HG03469 (cell line): ENCODE results near the gene ELAVL1.
A peak's percentile ranks its signal among the peaks of the same experiment; 100 is the strongest.
"Not testable (repeated sequence)": the region's sequence is repeated elsewhere in the genome, so short reads cannot be mapped to it uniquely, and the experiment has no call there.

ENCODE experiments used
- ATAC-seq: cut with Tn5 transposase; IDR thresholded peaks from one replicate; pipeline ENCODE4 v1.9.1; 2021; ENCODE audit warnings: mild to moderate bottlenecking, moderate library complexity, moderate number of reproducible peaks; ENCODE audit not compliant: unreplicated experiment

ELAVL1 gene

GRCh38 chr19:7943444-7944176, 61.8 kb downstream of the ELAVL1 start, which contains the start of gene TIMM44:
TSS of gene TIMM44 (minus strand) at chr19:7943666. CDS start at chr19:7943651, 15 bp downstream.
- peak; percentile 83 for ATAC-seq

DNA sequence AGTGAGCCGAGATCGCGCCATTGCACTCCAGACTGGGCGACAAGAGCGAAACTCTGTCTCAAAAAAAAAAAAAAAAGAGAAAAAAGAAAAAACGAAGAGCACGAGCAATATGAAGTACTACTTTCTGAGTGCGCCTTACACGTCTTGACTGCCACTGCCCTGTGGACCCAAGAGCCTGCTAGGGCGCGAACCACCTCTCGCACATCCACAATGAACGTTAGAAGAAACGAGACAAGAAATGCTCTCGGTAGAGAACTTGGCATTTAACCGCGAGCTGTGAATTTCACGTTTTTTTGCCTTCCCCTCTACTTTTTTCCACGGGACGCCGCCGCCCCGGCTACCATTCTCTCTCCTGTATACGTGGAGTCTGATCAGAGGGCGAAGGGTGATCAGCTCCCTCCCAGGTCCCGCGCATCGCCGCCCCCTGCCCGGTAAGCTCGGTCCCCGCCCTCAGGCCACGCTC, 62.4 kb downstream of the ELAVL1 start:
- no peak for ATAC-seq

DNA sequence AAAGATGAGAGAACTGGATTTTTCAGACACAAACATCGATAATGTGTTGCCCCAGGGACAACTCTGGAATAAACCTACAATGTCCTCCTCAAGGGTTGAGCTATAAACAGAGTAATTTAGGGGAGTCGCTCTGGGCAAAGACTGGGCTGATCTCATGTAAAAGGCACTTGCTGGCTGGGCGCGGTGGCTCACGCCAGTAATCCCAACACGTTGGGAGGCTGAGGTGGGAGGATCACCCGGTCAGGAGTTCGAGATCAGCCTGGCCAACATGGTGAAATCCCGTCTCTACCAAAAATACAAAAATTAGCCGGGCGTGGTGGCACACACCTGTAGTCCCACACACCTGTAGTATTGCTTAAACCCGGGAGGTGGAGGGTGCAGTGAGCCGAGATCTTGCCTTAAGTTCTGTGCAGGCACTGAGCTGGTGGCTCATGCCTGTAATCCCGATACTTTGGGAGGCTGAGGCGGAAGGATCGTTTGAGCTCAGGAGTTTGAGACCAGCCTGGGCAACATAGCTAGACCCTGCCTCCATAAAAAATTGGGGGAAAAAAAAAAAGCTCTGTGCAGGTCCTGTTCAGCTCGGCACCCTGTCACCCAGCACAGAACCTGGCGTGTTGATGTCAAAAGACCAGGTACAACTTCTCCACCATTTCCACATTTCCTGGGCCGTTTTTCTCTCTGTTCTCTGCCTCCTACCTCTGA, 63.4 kb downstream of the ELAVL1 start:
- ATAC-seq: no peak

DNA sequence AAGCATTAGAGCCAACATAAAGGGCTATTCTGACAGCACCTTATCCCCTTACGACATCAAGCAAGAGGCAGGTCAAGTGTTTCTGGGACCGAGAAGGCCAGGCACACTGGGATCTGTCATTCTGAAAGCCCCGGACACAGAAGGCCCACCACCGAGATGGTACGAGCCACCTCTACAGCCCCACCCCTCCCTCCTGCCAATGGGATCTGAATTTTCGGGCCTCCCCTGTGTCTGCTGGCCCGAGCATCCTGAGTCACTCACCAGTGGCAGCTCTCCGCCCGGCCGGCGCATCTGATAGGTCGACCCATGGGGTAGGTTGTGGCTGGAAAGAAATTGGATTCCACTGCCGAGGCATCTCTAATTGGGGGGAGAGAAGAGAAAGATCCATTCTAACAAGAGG, 64.6 kb downstream of the ELAVL1 start:
- ATAC-seq: no peak

DNA sequence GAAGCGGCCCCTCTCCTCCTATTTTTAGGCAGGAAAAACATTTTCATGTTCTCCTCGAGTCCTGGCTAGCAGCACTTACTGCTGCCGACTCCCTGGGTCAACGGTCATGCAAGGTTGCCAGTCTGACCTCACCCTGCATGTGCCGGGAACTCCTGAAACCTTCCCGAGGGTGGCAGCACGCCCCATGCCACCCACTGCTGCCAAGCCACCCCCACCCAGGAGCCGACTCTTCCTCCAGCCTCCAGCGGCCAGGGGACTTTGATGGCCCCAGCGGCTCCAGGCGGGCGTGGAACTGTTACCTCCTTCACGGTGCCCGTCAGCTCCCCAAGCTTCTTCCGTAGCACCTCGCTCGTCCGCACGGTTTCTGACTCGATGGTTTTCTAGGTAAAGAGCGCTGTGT, 70.7 kb downstream of the ELAVL1 start:
- no peak for ATAC-seq

GRCh38 chr19:7933828-7934725, 71.4 kb downstream of the ELAVL1 start:
- ATAC-seq: no peak

- no peak for ATAC-seq
Measured at GRCh38 chr19:7933411-7933810, 72.0 kb downstream of the ELAVL1 start.

GRCh38 chr19:7932930-7933300, 72.5 kb downstream of the ELAVL1 start:
- no peak for ATAC-seq

DNA sequence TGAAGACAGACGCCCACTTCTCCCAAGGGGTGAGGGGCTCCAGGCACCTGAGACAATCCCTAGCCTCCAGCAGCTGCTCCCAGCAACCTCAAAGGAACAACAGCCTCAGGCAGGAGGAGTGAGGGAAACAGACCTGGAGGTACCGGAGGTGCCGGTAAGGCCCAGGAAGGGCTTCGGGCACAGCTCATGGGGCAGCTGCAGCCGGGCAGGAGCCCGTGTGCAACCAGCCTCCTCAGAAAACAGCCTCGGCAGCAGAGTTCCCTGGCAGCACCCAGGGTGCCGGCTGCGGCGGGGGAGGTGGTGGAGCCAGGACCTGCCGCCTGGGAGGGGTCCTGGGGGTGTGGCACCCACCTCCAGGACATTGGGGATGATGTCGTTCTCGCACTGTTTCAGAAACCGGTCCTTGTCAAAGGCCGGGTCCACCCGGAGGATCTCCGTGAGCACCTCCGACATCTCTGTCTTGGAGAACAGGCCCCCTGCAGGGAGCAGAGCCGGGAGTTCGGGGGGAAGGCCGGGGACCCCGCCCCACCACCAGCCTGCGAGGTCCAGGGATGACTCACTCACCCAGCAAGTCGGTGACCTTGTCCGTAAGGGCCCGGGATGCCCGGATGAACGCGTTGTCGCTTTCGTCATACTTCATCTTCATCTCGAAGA, 73.0 kb downstream of the ELAVL1 start:
- no peak for ATAC-seq

GRCh38 chr19:7931221-7932061, 74.0 kb downstream of the ELAVL1 start:
- ATAC-seq: no peak

- no peak for ATAC-seq
Measured at GRCh38 chr19:7930765-7931164, 74.7 kb downstream of the ELAVL1 start.

- not testable (repeated sequence) for ATAC-seq
Measured at GRCh38 chr19:7930030-7930429, 75.4 kb downstream of the ELAVL1 start.

- ATAC-seq: no peak
Measured at GRCh38 chr19:7928741-7929701, 76.4 kb downstream of the ELAVL1 start.

- ATAC-seq: no peak
Measured at GRCh38 chr19:7928334-7928706, 77.1 kb downstream of the ELAVL1 start.

- no peak for ATAC-seq
Measured at GRCh38 chr19:7927605-7928333, 77.7 kb downstream of the ELAVL1 start.

GRCh38 chr19:7926727-7927604, 78.5 kb downstream of the ELAVL1 start:
- ATAC-seq: no peak
